HL-60 (cell line): Measurements from ENCODE around the gene RPS4Y1.

Experiments used
- DNase-seq, 2 experiments: peaks; one replicate each; pipeline ENCODE4 v3.0.0-alpha.2; 2010 to 2020; ENCODE audit warnings: low read depth in 1 of 2, low spot score in 1 of 2
- H3K27ac ChIP-seq: fragments of 250-450 bp; sonication (Bioruptor Pico); replicated peaks from 2 replicates; pipeline ENCODE4 v1.5.1; 2020; ENCODE audit warnings: mild to moderate bottlenecking, moderate library complexity
- H3K27me3 ChIP-seq: fragments of 250-450 bp; sonication (Bioruptor Pico); 2 replicates; pipeline ENCODE4 v1.5.1; 2021; ENCODE audit warnings: mild to moderate bottlenecking, moderate library complexity; ENCODE audit not compliant: insufficient read depth, poor library complexity, severe bottlenecking
- H3K4me3 ChIP-seq: replicated peaks from 2 replicates; pipeline ENCODE4 v1.5.1; 2011; ENCODE audit warnings: mild to moderate bottlenecking, control low read depth, low read length; ENCODE audit not compliant: insufficient read depth
- CTCF ChIP-seq: IDR thresholded peaks from one replicate; pipeline ENCODE4 v1.5.1; 2011; ENCODE audit warnings: low read length, control low read depth, inconsistent platforms; ENCODE audit not compliant: insufficient read depth
- GABPA ChIP-seq: IDR thresholded peaks from 2 replicates; pipeline ENCODE4 v1.6.1; 2012; ENCODE audit warnings: low read depth
- POLR2AphosphoS5 ChIP-seq: IDR thresholded peaks from 2 replicates; pipeline ENCODE4 v1.6.1; 2012; ENCODE audit warnings: low read depth
- REST ChIP-seq: IDR thresholded peaks from 2 replicates; pipeline ENCODE4 v1.6.1; 2012; ENCODE audit warnings: low read depth; ENCODE audit not compliant: insufficient replicate concordance
- SPI1 ChIP-seq: IDR thresholded peaks from 2 replicates; pipeline ENCODE4 v1.6.1; 2012; ENCODE audit warnings: low read depth, mild to moderate bottlenecking, borderline replicate concordance
- long read RNA-seq: library from polyadenylated mRNA; unstranded; transcript quantifications from one replicate; pipeline ENCODE4 v2.0.0, GENCODE V29; 2020

The RPS4Y1 gene
- long read RNA-seq = 0 reads

DNA sequence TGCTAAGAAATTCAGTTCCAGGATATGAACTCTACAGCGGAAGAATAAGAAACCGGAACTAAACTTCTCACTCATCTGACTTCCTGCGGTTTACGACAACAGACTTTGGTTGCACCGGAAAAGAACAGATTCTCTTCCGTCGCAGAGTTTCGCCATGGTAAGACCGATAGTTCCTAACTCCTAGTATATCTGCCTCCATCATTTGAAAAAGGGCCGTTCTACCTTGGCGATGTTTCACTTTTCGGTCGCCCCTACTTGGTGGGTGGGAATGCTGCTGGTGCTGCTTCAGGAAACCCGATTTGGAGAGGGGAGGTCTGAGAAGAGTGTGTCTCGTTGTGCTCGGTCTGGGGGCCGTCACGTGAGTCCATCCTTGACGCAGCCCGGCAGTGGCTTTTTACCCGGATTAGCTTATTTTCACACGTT is at the start of gene RPS4Y1:
TSS of gene RPS4Y1 (plus strand) at position 132 of the 423 bp plus-strand sequence. CDS start at position 155, 23 bp downstream.
- no peak for DNase-seq
- H3K27ac ChIP-seq = no peak within 1 kb of the TSS
- H3K27me3 ChIP-seq = no peaks in the 10 kb centered on the region
- no peak for TF ChIP-seq CTCF
- TF ChIP-seq POLR2AphosphoS5 = no peak
- no peak for TF ChIP-seq GABPA
- no peak for TF ChIP-seq REST
- no peak for TF ChIP-seq SPI1
- H3K4me3 ChIP-seq = no peak within 1 kb of the TSS

- Histone ChIP-seq H3K27me3 (no peaks in the 10 kb centered on the region), H3K27ac (no peak overlapping the region), H3K4me3 (no peak overlapping the region)
- DNase-seq = no peak
- TF ChIP-seq SPI1 (no peak), GABPA (no peak), POLR2AphosphoS5 (no peak), REST (no peak), CTCF (no peak)
These were observed 44.4 kb upstream of the RPS4Y1 start for GRCh38 chrY:2796977-2797523.

DNA sequence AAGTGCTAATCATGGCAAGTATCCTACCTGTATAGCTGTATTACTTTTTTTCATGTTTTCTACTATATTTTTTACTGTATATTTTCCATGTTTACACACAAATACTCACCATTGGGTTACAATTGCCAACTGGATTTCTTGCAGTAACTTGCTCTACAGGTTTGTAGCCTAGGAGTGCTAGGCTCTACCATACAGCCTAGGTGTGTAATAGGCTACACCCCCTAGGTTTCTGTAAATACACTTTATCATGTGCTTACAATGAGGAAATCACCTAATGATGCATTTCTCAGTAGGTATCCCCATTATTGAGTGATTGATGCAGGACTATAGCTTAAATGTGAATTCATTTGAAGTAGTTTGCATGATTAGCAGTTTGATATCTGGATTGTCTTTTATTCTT is 43.4 kb upstream of the RPS4Y1 start:
- no peak for DNase-seq
- no peak for TF ChIP-seq GABPA
- TF ChIP-seq REST = no peak
- no peak for TF ChIP-seq SPI1
- TF ChIP-seq POLR2AphosphoS5 = no peak
- no peak for TF ChIP-seq CTCF
- Histone ChIP-seq H3K27me3 (no peaks in the 10 kb centered on the region), H3K27ac (no peak overlapping the region), H3K4me3 (no peak overlapping the region)
